Smooth muscle cell (in vitro differentiated cells): Measurements from ENCODE around the gene C11orf98. TPM values are rescaled to one million over a fixed set of nuclear protein-coding genes. Genes with fewer than 3 reads are reported as not detected.

Experiments used
- DNase-seq: peaks from one replicate; lab custom pipeline; 2025; ENCODE audit not compliant: unreplicated experiment; lab: John Stamatoyannopoulos, UW
- H2AFZ ChIP-seq: fragments of 200-600 bp; sonication (generic); 2 replicates; pipeline ENCODE4 v1.6.0; 2016; ENCODE audit warnings: antibody characterized with exemption, low read depth, mild to moderate bottlenecking
- H3F3A ChIP-seq: fragments of 200-600 bp; sonication (generic); 2 replicates; pipeline ENCODE4 v1.6.0; 2017; ENCODE audit warnings: antibody characterized with exemption, low read depth
- H3K27ac ChIP-seq: fragments of 200-600 bp; sonication (generic); 2 replicates; pipeline ENCODE4 v1.5.1; 2016; ENCODE audit warnings: low read depth, mild to moderate bottlenecking
- H3K27me3 ChIP-seq: fragments of 200-600 bp; sonication (generic); 2 replicates; pipeline ENCODE4 v1.6.1; 2016; ENCODE audit warnings: low read depth, mild to moderate bottlenecking
- H3K36me3 ChIP-seq: fragments of 200-600 bp; sonication (generic); 2 replicates; pipeline ENCODE4 v1.5.1; 2016; ENCODE audit warnings: low read depth
- H3K4me1 ChIP-seq: fragments of 200-600 bp; sonication (generic); 2 replicates; pipeline ENCODE4 v1.5.1; 2016; ENCODE audit warnings: low read depth
- H3K4me2 ChIP-seq: fragments of 200-600 bp; sonication (generic); 2 replicates; pipeline ENCODE4 v1.6.0; 2016; ENCODE audit warnings: mild to moderate bottlenecking
- H3K4me3 ChIP-seq: fragments of 200-600 bp; sonication (generic); 2 replicates; pipeline ENCODE4 v1.5.1; 2016; ENCODE audit warnings: mild to moderate bottlenecking
- H3K79me2 ChIP-seq: fragments of 200-600 bp; sonication (generic); 2 replicates; pipeline ENCODE4 v1.6.0; 2016; ENCODE audit warnings: low read depth, mild to moderate bottlenecking
- H3K9ac ChIP-seq: fragments of 200-600 bp; sonication (generic); 2 replicates; pipeline ENCODE4 v1.6.0; 2016; ENCODE audit warnings: low read depth
- H3K9me3 ChIP-seq: fragments of 200-600 bp; sonication (generic); replicated peaks from 2 replicates; pipeline ENCODE4 v1.5.1; 2016; ENCODE audit warnings: low read depth
- H4K20me1 ChIP-seq: fragments of 200-600 bp; sonication (generic); 2 replicates; pipeline ENCODE4 v1.6.0; 2016; ENCODE audit warnings: low read depth
- WGBS: methylation state at CpG from one replicate; pipeline ENCODE4 v1.1.7; 2016; ENCODE audit warnings: low lambda C conversion rate; 5-methylcytosine and 5-hydroxymethylcytosine counted together
- polyA plus RNA-seq: library from polyadenylated mRNA; unstranded; fragments of >200 nt; fragmentation: Nextera tagmentation; extraction: Ambion mirVana; gene quantifications from 2 replicates; pipeline ENCODE4 v1.2.1, GENCODE V29; 2016
- total RNA-seq: library from RNA; depleted of rRNA; stranded (reverse); fragments of >200 nt; gene quantifications from 2 replicates; pipeline ENCODE4 v1.2.3, GENCODE V29; 2014
- TF ChIP-seq, protein P1 (sequence below): fragments of 200-600 bp; sonication (generic); IDR thresholded peaks from 2 replicates; pipeline ENCODE4 v1.5.1; 2017; ENCODE audit warnings: borderline replicate concordance, mild to moderate bottlenecking, antibody characterized with exemption; ENCODE audit not compliant: insufficient read depth, poor library complexity, severe bottlenecking

Gene C11orf98
- total and polyA plus RNA-seq, 2 experiments from 2014 or later: 68.4 to 101 TPM

DNA sequence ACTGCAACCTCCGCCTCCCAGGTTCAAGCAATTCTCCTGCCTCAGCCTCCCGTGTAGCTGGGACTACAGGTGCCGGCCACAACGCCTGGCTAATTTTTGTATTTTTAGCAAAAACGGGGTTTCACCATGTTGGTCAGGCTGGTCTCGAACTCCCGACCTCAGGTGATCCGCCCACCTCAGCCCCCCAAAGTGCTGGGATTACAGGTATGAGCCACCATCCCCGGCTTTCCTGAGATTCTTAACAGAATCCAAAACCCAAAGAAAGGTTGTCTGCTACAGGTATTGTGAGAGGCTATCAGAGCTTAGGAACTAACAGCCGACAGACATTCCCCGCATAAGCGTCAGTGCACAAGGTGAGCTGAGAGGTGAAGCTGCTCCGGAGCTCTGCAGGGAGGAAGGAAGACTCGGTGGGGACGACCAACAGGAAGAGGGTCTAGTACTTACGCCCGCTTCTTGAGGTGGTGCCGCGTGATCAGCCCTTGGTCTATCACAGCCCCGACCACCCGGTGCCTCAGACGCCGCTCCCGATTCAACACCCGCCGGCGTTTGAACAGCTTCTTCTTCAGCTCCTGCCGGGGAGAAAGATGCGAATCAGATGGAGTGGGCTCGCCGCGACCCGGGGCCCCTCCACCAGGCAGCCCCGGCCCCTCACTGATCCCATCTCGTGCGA is 470 bp downstream of the C11orf98 start:
- Histone ChIP-seq H3K79me2 (peaks cover 34% of the 10 kb centered on the region), H3K4me1 (peaks cover 18% of the 10 kb centered on the region), H3F3A (peaks cover 14% of the 10 kb centered on the region), H3K27me3 (no peaks in the 10 kb centered on the region), H3K27ac (peak overlapping the region; percentile 67), H3K9me3 (no peaks in the 10 kb centered on the region), H3K4me2 (peak overlapping the region; percentile 91), H2AFZ (peak overlapping the region; percentile 81), H3K4me3 (peak overlapping the region; percentile 85), H3K36me3 (no peaks in the 10 kb centered on the region), H4K20me1 (peaks cover 17% of the 10 kb centered on the region), H3K9ac (peak overlapping the region; percentile 78)
- no peak for DNase-seq
- TF ChIP-seq, protein P1, sequence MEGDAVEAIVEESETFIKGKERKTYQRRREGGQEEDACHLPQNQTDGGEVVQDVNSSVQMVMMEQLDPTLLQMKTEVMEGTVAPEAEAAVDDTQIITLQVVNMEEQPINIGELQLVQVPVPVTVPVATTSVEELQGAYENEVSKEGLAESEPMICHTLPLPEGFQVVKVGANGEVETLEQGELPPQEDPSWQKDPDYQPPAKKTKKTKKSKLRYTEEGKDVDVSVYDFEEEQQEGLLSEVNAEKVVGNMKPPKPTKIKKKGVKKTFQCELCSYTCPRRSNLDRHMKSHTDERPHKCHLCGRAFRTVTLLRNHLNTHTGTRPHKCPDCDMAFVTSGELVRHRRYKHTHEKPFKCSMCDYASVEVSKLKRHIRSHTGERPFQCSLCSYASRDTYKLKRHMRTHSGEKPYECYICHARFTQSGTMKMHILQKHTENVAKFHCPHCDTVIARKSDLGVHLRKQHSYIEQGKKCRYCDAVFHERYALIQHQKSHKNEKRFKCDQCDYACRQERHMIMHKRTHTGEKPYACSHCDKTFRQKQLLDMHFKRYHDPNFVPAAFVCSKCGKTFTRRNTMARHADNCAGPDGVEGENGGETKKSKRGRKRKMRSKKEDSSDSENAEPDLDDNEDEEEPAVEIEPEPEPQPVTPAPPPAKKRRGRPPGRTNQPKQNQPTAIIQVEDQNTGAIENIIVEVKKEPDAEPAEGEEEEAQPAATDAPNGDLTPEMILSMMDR: no peak
- under 1% methylated on average over 35 of the region's 36 CpGs for WGBS

DNA sequence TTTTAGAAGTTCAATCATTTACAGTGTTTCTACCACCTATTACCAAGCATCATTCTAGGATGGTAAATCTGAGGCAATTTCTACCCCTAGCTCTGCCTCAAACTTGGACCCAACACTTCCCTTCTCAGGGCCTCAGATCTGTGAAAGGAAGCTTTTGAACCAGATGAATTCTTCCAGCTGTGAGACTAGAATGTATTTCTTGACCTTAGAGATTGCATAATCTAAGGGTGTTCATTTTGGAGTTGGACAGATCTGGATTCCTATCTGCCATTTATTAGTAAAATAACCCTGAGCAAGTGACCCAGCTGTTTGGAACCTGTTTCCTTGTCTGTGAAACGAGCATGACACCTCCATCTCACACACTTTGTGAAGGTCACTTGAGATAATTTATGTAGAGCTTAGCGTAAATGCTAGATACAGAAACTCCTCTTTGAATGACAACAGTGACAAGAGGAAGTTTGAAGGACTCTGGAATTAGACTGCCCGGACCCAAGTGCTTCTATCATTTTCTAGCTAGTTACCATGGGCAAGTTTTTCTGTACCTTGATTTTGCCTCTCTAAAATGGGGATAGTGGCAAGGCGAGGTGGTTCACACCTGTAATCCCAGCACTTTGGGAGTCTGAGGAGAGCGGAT is 8.1 kb downstream of the C11orf98 start:
- Histone ChIP-seq H2AFZ (no peak overlapping the region), H3K4me1 (peaks cover 3% of the 10 kb centered on the region), H3K4me2 (no peak overlapping the region), H3K4me3 (no peak overlapping the region), H3K79me2 (peaks cover 11% of the 10 kb centered on the region), H3K27me3 (no peaks in the 10 kb centered on the region), H3K27ac (no peak overlapping the region), H4K20me1 (no peaks in the 10 kb centered on the region), H3K9me3 (no peaks in the 10 kb centered on the region), H3K9ac (no peak overlapping the region), H3K36me3 (no peaks in the 10 kb centered on the region), H3F3A (no peaks in the 10 kb centered on the region)
- WGBS: 75% methylated on average over 5 of the region's 5 CpGs
- TF ChIP-seq, protein P1: no peak
- no peak for DNase-seq

DNA sequence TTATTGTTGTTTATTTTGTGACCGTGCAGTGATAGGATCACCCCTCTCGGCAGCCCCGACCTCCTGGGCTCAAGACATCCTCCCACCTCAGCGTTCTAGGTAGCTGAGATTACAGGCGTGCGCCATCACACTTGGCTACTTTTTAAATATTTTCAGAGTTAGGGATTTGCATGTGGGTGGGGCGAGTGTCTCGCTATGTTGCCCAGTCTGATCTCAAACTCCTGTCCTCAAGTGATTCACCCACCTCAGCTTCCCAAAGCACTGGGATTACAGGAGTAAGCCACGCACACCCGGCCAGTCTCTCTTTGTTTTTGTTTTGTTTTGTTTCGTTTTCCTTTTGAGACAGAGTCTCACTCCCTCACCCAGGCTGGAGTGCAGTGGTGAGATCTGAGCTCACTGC is 10.7 kb downstream of the C11orf98 start:
- no peak overlapping the region for H2AFZ ChIP-seq

More for the DNA sequence above, 10.7 kb downstream of the C11orf98 start:
- Histone ChIP-seq H3K9ac (no peak overlapping the region), H3K79me2 (peaks cover 19% of the 10 kb centered on the region), H3K4me2 (no peak overlapping the region), H3K4me1 (peaks cover 3% of the 10 kb centered on the region), H4K20me1 (no peaks in the 10 kb centered on the region), H3K27me3 (no peaks in the 10 kb centered on the region), H3K9me3 (no peaks in the 10 kb centered on the region), H3K27ac (no peak overlapping the region), H3K4me3 (no peak overlapping the region), H3K36me3 (no peaks in the 10 kb centered on the region), H3F3A (no peaks in the 10 kb centered on the region)
- 94% methylated on average over 11 of the region's 11 CpGs for WGBS
- TF ChIP-seq, protein P1: no peak
- no peak for DNase-seq
